ENCODE measurements around the gene RAB30. TPM values are rescaled to one million over a fixed set of nuclear protein-coding genes. Genes with fewer than 3 reads are reported as not detected.

Gene RAB30
- total and polyA plus RNA-seq, 8 donors: 11.3 to 15.9 (median 14.3) TPM

GRCh38 chr11:82988936-82989627 lies 82.6 kb downstream of the RAB30 start:
- TF ChIP-seq, protein P1, sequence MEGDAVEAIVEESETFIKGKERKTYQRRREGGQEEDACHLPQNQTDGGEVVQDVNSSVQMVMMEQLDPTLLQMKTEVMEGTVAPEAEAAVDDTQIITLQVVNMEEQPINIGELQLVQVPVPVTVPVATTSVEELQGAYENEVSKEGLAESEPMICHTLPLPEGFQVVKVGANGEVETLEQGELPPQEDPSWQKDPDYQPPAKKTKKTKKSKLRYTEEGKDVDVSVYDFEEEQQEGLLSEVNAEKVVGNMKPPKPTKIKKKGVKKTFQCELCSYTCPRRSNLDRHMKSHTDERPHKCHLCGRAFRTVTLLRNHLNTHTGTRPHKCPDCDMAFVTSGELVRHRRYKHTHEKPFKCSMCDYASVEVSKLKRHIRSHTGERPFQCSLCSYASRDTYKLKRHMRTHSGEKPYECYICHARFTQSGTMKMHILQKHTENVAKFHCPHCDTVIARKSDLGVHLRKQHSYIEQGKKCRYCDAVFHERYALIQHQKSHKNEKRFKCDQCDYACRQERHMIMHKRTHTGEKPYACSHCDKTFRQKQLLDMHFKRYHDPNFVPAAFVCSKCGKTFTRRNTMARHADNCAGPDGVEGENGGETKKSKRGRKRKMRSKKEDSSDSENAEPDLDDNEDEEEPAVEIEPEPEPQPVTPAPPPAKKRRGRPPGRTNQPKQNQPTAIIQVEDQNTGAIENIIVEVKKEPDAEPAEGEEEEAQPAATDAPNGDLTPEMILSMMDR (IDR thresholded peaks at IDR 0.05): no peak
- no peaks in the 10 kb centered on the region for H3K27me3 ChIP-seq
- DNase-seq (peak in 1 of 4 donors; percentile 8), ATAC-seq (no peak)
- intact Hi-C loops (cut with DNase I): no loop called here
- H3K4me1 ChIP-seq: no peaks in the 10 kb centered on the region
- no peaks in the 10 kb centered on the region for H3K9me3 ChIP-seq
- H3K36me3 ChIP-seq: no peaks in the 10 kb centered on the region
- no peak overlapping the region for H3K27ac ChIP-seq
- no peak overlapping the region for H3K4me3 ChIP-seq

- Histone ChIP-seq H3K27me3 (no peaks in the 10 kb centered on the region), H3K9me3 (no peaks in the 10 kb centered on the region), H3K4me3 (no peak overlapping the region), H3K36me3 (no peaks in the 10 kb centered on the region), H3K4me1 (no peaks in the 10 kb centered on the region), H3K27ac (no peak overlapping the region)
- DNase-seq (no peak), ATAC-seq (no peak)
- intact Hi-C loops (cut with DNase I): no loop called here
- TF ChIP-seq, protein P1 (IDR thresholded peaks at IDR 0.05): no peak
Measured at GRCh38 chr11:82987997-82988396, 83.7 kb downstream of the RAB30 start.

GRCh38 chr11:82986446-82986845 lies 85.3 kb downstream of the RAB30 start:
- no peak overlapping the region for H3K27ac ChIP-seq
- no peaks in the 10 kb centered on the region for H3K27me3 ChIP-seq
- H3K9me3 ChIP-seq: no peaks in the 10 kb centered on the region
- H3K36me3 ChIP-seq: peaks cover 0 to 8% of the 10 kb centered on the region in 2 donors
- TF ChIP-seq, protein P1 (IDR thresholded peaks at IDR 0.05): no peak
- H3K4me1 ChIP-seq: no peaks in the 10 kb centered on the region
- no peak for ATAC-seq
- no peak for DNase-seq
- no peak overlapping the region for H3K4me3 ChIP-seq
- intact Hi-C loops (cut with DNase I): no loop called here

GRCh38 chr11:82981852-82982251 lies 89.8 kb downstream of the RAB30 start:
- intact Hi-C loops (cut with DNase I): no loop called here
- H3K27ac ChIP-seq: no peak overlapping the region
- H3K27me3 ChIP-seq: no peaks in the 10 kb centered on the region
- no peaks in the 10 kb centered on the region for H3K9me3 ChIP-seq
- no peak overlapping the region for H3K4me3 ChIP-seq
- no peak for ATAC-seq
- H3K4me1 ChIP-seq: no peaks in the 10 kb centered on the region
- H3K36me3 ChIP-seq: peaks cover 0 to 8% of the 10 kb centered on the region in 2 donors
- TF ChIP-seq, protein P1 (IDR thresholded peaks at IDR 0.05): no peak
- no peak for DNase-seq

DNA sequence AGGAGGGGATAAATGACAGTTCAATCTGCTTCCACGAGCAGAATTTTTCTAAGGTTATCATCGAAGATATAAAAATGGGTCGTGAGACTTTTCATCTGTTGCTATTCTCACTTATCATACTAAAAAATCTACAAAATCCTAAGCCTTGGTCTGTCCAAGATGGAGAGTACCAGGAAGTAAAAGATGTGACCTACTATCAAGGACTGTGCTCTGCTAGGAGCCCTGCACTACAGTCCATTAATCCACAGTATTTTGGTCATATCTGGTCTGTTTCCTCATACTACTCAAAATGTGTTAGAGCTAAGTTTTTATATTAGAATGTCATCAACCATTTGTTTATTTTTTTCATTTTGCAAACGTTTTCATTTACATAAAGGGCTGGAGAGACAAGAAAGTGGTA lies 90.8 kb downstream of the RAB30 start:
- ATAC-seq (no peak), DNase-seq (no peak)
- Histone ChIP-seq H3K27ac (no peak overlapping the region), H3K9me3 (no peaks in the 10 kb centered on the region), H3K4me1 (no peaks in the 10 kb centered on the region), H3K27me3 (no peaks in the 10 kb centered on the region), H3K4me3 (no peak overlapping the region), H3K36me3 (peaks cover 0 to 8% of the 10 kb centered on the region in 2 donors)
- intact Hi-C loops (cut with DNase I): no loop called here
- TF ChIP-seq, protein P1 (IDR thresholded peaks at IDR 0.05): no peak
